Stimulated activated naive CD4-positive, alpha-beta T cell treated with Interleukin-2 at 50 U/mL for 16 hours (primary cell): ENCODE results near the gene SEC22A.
A peak's percentile ranks its signal among the peaks of the same experiment; 100 is the strongest.

Experiments
- DNase-seq: peaks from one replicate; lab custom pipeline; 2025; lab: John Stamatoyannopoulos, UW

Gene SEC22A, protein sequence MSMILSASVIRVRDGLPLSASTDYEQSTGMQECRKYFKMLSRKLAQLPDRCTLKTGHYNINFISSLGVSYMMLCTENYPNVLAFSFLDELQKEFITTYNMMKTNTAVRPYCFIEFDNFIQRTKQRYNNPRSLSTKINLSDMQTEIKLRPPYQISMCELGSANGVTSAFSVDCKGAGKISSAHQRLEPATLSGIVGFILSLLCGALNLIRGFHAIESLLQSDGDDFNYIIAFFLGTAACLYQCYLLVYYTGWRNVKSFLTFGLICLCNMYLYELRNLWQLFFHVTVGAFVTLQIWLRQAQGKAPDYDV

GRCh38 chr3:123201557-123202427, at the start of gene SEC22A:
SEC22A (plus strand) TSS chr3:123201943; CDS start chr3:123209218, 7,275 bp downstream.
- DNase-seq = peak; percentile 97

GRCh38 chr3:123152687-123153086, 49.1 kb upstream of the SEC22A start:
- DNase-seq = no peak

GRCh38 chr3:123153125-123154019, 48.4 kb upstream of the SEC22A start:
- DNase-seq = no peak

GRCh38 chr3:123154020-123154985, 47.4 kb upstream of the SEC22A start:
- no peak for DNase-seq

GRCh38 chr3:123155471-123156011, 46.2 kb upstream of the SEC22A start:
- DNase-seq = no peak

- DNase-seq = no peak
Observed at GRCh38 chr3:123156276-123156995, 45.3 kb upstream of the SEC22A start.

DNA sequence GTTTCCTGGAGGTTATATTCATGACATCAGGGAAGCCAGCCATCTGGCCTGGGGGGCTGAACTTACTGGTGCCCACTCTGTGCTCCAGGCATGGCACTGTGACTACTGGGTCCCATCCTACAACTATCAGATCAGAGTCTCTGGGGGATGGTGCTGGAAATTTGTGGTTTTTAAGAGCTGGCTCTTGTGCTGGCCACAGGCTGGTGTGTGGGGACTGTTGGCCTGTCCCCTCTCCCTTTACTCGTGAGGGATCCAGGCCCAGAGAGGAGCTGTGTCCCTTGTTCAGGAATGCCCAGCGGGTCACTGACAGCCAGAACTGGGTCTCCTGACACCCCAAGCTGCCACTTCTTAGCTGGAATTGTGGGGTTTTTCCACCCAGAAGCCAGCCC, 44.5 kb upstream of the SEC22A start:
- DNase-seq = no peak

DNA sequence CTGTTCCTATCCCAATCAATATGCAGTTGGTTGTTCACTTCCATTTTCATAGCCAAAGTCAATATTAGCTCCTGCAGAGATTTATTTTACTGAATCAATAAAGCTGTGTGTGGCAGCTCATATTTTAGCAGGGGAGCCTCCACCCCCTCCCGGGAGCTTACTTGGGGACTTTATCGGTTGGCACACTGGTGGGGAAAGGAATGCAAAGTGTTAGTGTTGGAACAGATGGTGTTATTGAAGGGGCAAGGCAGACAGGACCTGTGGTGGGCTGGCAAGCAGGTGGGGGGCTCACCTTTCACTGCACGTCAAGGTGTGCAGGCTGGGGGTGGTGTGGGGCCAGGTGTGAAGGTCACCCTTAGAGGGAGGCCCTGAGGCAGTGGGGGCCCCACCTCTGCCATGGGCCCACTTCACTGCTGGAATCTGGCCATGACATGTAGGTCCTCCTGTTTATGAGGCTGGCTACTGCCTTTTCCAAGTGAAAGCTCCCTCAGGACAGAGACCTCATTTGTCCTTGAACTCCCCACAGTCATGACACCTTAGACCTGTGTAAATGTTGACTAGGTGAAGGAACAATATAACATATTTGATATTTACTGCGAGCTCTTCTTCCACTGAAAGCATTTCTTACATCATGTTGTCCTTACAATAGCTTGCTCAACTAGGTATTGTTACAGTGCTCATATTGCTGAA, 44.0 kb upstream of the SEC22A start:
- no peak for DNase-seq

GRCh38 chr3:123158330-123158729, 43.4 kb upstream of the SEC22A start:
- no peak for DNase-seq

DNA sequence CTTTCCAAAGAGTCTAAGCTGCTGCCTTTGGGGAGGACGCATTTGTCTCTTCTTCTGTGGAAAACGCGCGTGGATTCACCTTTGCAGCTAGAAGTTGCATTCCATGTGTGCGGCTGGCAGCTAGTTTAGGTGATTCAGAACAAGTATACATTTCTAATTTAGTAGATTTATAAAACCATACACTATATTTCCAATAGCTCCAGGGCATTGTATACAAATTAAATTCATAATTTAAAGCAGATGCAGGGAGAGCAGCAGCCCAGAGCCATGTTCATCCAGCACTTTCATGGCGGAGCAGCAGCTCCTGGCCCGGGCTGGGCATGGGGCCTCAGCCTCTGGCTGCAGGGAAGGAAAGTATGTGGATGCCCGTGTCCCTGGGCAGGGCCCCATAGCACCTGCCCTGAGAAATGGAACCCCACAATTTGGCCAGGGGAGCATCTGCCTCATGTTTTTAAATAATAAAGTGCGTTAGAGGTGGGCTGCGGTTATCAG, 42.8 kb upstream of the SEC22A start:
- no peak for DNase-seq

DNA sequence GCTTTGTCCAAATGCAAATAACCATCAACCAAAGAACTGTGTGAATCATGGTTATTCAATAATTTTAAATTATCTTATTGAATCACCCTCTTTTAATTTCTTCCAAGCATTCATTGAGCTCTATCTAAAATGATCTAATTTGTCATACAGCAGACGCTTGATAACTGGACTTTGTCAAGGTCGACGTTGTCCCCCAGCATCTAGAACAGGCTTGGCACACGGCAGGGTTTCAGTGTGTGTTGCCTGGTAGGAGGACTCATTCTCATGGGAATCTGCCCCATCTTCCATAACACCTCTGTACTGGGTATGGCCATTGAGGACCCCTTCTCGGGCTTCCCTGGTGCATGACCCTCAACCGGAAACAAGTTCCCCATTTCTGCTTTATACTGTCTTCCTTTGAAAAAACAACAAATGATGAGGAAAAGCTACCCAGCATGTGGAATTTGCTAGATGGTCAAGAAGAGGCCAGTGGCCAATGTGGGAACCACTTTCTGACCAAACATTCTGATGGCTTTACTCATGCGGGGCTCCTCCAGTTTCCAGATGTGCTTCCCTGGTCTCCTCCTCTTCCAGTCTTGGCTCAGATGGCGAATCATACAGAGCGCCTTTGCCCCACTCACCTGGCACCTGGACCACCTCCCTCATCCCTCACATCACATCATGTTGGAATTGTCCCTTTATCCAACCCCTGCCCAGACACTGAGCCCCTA, 41.7 kb upstream of the SEC22A start:
- DNase-seq = no peak

DNA sequence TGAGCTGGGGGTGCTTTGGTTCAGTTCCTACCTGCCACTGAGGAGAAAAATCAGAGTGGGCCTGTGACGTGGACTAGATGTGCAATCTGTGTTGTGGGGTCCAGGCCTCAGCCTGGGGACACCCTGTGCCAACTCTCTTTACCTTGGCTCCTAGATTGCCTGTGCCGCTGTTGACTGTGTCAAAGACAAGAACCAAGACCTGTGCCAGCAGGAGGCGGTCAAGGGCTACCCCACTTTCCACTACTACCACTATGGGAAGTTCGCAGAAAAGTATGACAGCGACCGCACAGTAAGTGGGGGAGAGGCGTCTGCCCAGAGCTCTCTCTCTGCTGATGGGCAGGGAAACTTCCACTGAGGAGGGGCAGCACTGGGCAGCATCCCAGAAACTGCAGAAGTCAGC, 40.6 kb upstream of the SEC22A start:
- no peak for DNase-seq

GRCh38 chr3:123163141-123163540, 38.6 kb upstream of the SEC22A start:
- no peak for DNase-seq

- no peak for DNase-seq
Observed at GRCh38 chr3:123165163-123165562, 36.6 kb upstream of the SEC22A start.

- DNase-seq = no peak
Observed at GRCh38 chr3:123167686-123168085, 34.1 kb upstream of the SEC22A start.

- DNase-seq = no peak
Observed at GRCh38 chr3:123168122-123168521, 33.6 kb upstream of the SEC22A start.

DNA sequence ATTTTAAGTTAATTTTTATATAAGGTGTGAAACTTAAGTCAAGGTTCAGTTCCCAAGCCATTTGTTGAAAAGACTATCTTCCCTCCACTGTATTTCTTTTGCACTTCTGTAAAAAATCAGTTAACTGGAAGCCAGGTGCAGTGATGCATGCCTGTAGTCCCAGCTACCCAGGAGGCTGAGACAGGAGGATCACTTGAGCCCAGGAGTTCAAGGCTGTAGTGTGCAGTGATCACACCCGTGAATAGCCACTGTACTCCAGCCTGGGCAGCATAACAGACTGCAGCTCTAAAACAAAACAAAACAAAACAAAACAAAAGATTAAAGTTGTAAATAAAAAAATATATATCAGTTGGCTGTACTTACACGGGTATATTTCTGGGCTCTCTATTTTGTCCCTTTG, 33.1 kb upstream of the SEC22A start:
- no peak for DNase-seq

DNA sequence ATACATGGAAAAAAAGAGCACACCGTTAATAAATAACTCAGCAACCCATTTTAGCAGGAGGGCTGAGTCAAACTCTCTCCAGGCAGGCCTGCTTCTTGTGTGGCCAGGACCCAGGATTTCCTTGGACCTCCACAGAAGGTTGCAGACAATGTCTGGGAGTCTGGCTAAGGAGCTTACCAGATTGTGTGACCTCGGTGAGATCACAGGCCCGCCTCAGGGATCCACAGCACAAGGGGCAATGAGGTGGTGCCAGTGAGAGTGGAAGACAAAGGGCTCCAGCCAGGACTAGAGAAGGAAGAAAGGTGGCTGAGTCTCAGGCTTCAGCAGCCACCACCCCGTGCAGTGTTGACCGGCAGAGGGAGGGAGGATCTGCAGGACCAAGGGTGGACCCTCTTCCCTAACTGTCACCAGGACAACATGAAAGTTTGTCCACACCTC, 32.2 kb upstream of the SEC22A start:
- no peak for DNase-seq

GRCh38 chr3:123169930-123170329, 31.8 kb upstream of the SEC22A start:
- no peak for DNase-seq
